Medulla oblongata (tissue), 1 donor: Measurements from ENCODE around the gene SHOC1.
"Not testable (repeated sequence)": the region's sequence is repeated elsewhere in the genome, so short reads cannot be mapped to it uniquely, and the experiment has no call there.

ENCODE experiments used
- DNase-seq: peaks from one replicate; pipeline ENCODE4 v3.0.0-alpha.2; 2015; ENCODE audit errors: extremely low spot score

Gene SHOC1

DNA sequence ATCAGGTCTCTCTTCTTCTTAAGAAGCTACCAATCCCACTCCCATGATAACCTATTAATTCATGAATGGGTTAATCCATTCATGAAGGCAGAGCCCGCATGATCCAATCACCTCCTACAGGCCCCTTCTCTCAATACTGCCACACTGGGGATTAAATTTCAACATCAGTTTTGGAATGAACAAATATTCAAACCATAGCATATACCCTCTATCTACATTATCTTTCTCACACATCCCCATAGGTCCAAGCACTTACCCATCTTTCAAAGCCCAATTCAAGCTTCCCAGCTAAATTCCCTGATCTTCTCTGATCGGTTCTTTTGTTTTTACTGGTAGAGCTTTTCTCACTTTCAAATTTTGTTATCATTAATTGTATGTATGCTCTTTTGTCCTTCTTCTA lies 10.5 kb upstream of the SHOC1 start:
- no peak for DNase-seq

DNA sequence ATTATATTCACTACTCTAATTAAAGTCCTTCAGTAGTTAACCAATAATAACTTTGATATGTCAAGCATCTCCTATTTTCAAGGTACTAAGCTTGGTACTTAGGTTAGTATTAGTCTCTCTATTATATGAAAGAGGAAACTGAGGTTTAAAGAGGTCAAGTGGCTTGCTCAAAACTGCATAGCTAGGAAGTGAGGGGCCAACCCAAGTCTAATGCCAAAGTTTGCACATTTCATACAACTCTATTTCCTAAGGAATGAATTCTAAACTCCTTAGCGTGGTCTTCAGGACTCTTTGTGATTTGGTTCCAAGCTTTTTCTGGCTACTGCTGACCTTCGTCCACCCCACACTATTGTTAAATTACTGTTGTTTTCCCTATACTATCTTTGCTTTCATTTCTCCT lies 9.9 kb upstream of the SHOC1 start:
- DNase-seq, result no peak

DNA sequence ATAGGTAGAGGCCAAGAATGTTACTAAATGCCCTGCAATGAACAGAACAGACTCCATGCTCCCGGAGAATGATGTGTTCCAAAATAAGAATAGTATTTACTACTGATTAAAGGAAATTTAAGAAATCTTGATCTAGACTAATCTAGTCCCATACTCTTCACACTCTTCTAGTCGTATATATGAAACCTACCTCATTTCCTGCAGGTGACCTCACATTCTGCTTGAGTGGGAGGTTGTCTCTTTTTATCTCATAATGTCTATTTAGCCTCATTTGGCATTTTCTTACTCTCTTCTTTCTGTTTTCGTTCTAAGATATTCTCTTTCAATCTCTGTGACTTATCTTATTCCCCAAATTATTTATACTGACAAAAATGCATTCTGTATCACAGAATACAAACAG lies 9.2 kb upstream of the SHOC1 start:
- no peak for DNase-seq

DNA sequence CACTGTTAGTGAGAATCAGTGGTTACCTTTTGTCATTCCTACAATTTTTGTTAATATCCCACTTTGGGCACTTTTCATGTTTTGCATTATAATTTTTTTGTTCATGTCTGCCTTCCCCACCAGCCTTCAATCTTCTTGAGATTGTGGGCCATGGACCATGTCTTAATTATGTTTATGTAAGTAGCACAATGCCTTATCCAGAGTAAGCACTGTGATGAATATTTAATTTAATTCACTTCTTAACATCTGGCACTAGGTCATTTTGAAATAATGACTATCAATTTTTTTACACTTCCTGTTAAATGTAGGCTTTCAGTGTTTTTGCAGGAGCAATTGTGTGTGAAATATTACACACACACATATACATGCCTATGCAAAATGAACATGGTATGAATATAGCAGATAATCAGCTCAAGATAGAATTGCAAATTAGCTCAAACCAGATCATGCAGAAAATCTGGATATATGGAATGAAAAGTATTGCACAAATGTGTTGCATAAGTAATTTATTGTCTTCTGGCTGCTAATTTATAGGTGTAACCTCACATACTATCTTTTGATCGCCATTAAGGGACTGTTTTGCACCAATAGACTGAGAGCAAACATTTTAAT lies 5.3 kb upstream of the SHOC1 start:
- DNase-seq, result no peak

DNA sequence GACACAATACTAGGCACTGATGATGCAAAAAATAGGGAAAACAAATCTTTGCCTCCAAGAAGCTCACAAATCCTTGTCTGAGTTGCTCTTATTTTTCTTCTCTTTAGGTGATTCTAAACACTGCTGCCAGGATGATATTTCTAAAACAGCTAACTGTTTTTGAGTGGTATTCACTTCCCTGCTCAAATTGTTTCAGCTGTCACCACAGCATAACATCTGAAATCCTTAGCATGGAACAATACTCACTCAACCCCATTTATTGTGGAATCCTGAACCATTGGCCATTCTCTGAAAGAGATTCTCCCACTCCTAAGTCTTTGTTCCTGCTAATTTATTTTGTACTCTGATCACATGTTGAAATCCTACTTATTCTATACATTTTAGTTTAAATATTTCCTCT lies 4.8 kb upstream of the SHOC1 start:
- no peak for DNase-seq

DNA sequence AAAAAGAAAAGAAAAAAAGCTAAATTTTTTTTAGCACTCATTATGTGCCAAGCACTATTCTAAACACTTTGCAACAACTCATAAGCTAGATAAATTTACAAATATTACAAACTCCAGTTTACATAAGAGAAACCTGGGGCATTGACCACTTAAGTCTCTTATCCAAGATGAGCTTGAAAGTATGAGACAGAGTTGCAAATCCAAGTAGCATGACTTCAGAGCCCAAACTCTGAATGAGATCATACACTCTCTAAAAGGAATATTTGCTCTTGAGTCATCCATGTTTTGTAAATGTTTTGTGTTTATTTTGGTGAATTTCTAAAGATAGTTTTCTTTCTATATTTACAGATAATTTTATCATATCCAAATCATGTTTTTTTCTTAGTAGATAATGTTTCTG lies 4.0 kb upstream of the SHOC1 start:
- no peak for DNase-seq

DNA sequence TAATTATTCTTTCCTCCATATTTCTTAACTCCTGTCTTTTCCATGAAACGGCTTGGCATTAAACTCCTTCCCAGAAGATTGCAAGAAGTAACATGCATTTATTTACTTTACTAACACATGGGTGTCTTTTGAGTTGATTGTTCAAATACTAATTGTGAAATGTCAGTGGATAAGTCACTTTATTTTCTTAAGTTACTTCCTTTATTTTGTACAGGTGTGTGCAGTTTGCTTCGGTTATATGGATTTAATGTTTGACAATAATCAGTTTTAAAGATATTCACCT lies 761 bp upstream of the SHOC1 start:
- DNase-seq, result no peak

DNA sequence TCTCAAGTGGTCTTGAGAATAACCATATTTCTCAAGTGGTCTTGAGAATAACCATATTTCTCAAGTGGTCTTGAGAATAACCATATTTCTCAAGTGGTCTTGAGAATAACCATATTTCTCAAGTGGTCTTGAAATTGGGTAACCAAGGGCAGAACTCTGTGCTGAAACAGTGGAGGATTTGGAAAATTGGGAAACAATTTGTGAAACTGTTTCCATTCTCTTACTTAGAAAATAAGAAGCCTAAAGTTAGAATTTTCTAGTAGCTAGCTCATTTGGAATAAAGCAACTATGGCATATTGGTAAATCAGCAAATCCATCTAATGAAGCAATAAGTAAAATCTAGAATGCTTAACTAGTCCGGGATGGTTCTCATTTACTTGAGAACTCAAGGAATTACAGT lies 2.9 kb downstream of the SHOC1 start:
- DNase-seq, result not testable (repeated sequence)

DNA sequence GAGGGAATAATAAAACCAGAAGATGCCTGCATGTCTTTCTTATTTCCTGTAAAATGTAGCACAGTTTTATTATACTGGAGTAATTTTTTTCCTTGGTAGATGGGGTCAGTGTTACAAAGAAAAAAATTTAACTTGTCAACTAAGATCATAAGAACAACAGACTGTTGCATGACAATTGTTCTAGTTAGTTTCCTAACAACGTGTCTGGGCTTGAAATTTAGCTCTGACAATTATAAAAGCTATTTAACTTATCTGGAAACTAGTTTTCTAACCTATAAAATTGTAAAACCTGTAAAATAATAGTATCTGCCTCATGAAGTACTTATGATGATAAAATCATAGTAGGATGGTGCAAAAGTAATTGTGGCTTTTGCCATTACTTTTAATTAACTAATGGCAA lies 4.9 kb downstream of the SHOC1 start:
- DNase-seq, result no peak

DNA sequence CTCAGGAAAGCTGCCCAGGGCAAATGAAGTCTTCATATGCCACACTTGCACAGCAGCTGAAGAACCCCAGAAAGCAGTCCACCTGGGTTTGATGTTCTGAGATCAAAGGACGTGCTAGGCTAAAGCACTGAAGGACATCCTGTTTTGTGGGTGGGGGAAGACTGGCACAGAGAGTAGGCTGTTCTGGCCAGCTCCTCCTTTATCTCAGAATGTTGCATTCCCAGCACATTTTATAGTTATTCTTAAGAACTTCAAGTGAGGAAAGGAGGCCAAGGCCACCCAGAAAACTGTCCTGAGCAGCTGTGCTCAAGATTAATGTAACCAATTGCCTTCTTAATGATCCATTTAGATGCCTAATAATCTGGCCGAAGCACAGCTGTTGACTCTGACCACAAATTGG lies 10.9 kb downstream of the SHOC1 start:
- no peak for DNase-seq

DNA sequence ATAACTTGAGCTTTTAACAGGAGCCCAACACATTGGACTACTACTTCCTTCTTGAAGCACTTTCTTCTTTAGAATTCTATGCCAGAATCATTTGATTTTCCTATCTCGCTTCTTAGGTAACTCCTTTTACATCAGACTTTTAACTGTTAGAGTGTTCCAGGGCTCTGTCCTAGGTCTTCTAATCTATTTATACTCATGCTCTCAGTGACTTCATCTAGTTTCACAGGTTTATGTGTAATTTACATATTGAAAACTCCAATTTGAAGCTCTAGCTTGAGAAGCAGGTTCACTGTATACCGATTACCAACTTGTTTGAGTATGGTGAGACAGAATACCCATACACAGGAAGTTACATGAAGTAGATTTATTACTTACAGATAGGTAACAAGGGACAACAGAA lies 11.3 kb downstream of the SHOC1 start:
- DNase-seq, result no peak

DNA sequence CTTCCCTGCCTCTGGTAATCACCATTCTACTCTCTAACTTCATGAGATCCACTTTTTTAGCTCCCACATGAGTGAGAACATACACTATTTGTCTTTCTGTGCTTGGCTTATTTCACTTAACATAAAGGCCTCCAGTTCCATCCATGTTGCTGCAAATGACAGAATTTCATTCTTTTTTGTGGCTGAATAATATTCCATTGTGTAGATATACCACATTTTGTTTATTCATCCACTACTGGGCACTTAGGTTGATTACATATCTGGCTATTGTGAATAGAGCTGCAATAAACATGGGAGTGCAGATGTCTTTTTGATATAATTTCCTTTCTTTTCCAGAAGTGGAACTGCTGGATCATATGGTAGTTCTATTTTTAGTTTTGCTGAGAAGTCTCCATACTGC lies 28.7 kb downstream of the SHOC1 start:
- no peak for DNase-seq

DNA sequence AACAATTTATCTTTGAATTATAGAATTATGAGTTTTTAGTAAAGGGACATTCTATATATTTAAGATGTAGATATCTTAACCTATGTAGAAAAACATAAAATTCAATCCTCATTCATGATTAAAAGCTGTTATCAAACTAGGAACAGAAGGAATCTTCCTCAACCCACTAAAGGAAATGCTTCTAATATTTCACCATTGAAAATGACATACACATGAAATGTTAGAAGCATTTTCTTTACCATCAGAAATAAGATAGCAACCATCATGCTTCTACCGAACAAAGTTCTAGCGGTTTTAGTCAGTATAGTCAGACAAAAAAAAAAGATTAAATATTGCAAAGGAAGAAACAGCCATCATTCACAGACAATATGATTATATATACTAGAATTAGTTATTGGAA lies 32.2 kb downstream of the SHOC1 start:
- no peak for DNase-seq

DNA sequence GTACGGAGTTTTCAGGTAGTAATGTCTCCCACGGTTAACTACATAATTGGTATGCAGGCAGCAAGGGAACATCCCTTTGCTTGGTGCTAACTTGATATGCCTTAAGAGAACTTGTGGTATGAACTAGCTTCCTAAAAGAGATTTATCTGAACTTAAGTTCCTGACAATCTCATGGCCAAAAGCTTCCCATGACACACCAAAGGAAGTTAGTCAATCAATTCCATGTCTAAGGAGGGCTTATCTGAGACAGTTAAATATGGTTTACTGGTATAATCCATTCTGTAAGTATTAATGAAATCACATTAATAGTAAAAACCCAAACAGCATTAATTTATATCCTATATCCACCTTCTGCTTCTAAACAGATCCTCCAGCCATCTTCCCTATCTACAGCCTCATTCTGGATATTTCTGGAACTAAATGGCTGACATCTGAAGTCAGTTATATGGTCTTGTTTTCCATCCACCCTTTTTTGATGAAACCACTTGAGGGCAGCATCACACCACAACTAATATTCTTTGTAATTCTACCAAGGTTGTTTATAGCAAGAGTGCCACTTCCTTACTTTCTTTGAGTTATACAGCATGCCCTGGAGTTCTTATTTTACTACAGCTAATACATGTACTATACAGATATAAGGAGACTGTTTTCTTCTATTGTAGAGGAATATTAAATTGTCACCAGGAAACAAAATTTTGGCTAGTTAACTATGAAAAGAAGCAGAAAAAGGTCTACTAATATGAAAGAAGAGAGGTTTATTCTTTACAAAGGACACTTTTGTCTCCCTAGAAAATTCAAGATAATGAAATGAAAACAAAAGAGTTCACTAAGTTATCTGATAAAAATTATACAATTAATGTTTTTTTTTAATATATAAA lies 34.7 kb downstream of the SHOC1 start:
- DNase-seq, result peak; percentile 90

DNA sequence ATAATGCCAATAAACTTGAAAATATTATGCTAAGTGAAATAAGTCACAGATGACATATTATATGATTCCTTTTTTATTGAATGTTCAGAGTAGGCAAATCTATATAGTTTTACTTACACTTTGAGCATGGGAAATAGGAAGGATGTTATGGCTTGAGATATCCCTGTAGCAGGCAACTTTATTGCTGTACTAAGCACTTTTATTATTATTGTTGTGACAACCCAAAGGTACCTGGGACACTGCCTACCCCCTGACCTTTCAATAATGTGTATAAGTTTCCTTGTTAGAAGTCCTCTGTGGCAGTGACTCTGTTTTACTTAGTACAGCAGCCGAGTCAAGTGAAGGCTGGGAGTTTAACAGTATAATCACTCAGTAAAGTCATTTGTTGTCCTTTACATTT lies 39.9 kb downstream of the SHOC1 start:
- DNase-seq, result no peak

DNA sequence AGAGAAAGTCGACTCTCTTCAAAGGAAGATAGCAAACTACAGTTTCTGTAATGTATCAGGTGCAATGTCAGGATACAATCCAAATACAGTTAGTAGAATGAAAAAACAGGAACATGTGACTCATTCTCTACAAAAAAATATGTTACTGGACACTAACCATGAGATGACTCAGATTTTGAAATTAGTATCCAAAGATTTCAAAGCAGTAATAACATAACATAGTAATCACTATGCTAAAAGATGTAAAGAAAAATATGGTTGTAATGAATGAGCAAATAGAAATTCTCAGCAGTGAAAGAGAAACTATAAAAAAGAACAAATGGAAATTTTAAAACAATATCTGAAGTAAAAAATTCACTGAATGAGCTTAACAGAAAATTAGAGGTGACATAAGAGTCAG lies 42.3 kb downstream of the SHOC1 start:
- no peak for DNase-seq
